GM12892 (cell line): ENCODE measurements around the gene AMER3.

Source experiments
- POLR2A ChIP-seq: IDR thresholded peaks from 2 replicates; pipeline ENCODE4 v1.6.1; 2011; ENCODE audit warnings: low read depth, low read length, control low read depth
- TAF1 ChIP-seq: IDR thresholded peaks from 2 replicates; pipeline ENCODE4 v1.6.1; 2011; ENCODE audit warnings: low read depth, mild to moderate bottlenecking, control low read depth, low read length, borderline replicate concordance

GRCh38 chr2:130764035-130764820 is 8.9 kb downstream of the AMER3 start:
- TF ChIP-seq POLR2A (no peak), TAF1 (no peak)
